H9 (cell line): Measurements from ENCODE around the gene UVRAG. TPM values are rescaled to one million over a fixed set of nuclear protein-coding genes. Genes with fewer than 3 reads are reported as not detected.

Source experiments
- DNase-seq: peaks from one replicate; pipeline ENCODE4 v3.0.0-alpha.2; 2017
- H2AFZ ChIP-seq: one replicate; pipeline ENCODE4 v1.6.1; 2013; ENCODE audit warnings: mild to moderate bottlenecking, low read length, control low read depth, moderate library complexity
- H2AK5ac ChIP-seq: 2 replicates; pipeline ENCODE4 v1.6.1; 2013; ENCODE audit warnings: low read length, control low read depth, mixed read lengths; ENCODE audit not compliant: insufficient read length
- H2BK120ac ChIP-seq: one replicate; pipeline ENCODE4 v1.6.1; 2013; ENCODE audit warnings: low read depth, mild to moderate bottlenecking, low read length, control low read depth, inconsistent platforms; ENCODE audit not compliant: poor library complexity, severe bottlenecking
- H2BK12ac ChIP-seq: 2 replicates; pipeline ENCODE4 v1.6.1; 2013; ENCODE audit warnings: low read length, control low read depth, mixed read lengths, low read depth; ENCODE audit not compliant: insufficient read length
- H2BK15ac ChIP-seq: 2 replicates; pipeline ENCODE4 v1.6.1; 2013; ENCODE audit warnings: low read depth, low read length, control low read depth
- H2BK20ac ChIP-seq: one replicate; pipeline ENCODE4 v1.6.1; 2013; ENCODE audit warnings: low read depth, mild to moderate bottlenecking, low read length, control low read depth, inconsistent platforms; ENCODE audit not compliant: poor library complexity, severe bottlenecking
- H2BK5ac ChIP-seq: 2 replicates; pipeline ENCODE4 v1.6.1; 2013; ENCODE audit warnings: low read length, control low read depth, mixed read lengths; ENCODE audit not compliant: insufficient read length
- H3K14ac ChIP-seq: 2 replicates; pipeline ENCODE4 v1.6.1; 2013; ENCODE audit warnings: low read length, control low read depth; ENCODE audit not compliant: insufficient read depth
- H3K18ac ChIP-seq: 2 replicates; pipeline ENCODE4 v1.6.1; 2013; ENCODE audit warnings: low read depth, mild to moderate bottlenecking, mixed read lengths, low read length, control low read depth; ENCODE audit not compliant: insufficient read length
- H3K23ac ChIP-seq: 2 replicates; pipeline ENCODE4 v1.6.1; 2013; ENCODE audit warnings: low read length, control low read depth, mixed read lengths, low read depth; ENCODE audit not compliant: insufficient read length
- H3K23me2 ChIP-seq: 2 replicates; pipeline ENCODE4 v1.6.1; 2013; ENCODE audit warnings: low read depth, mild to moderate bottlenecking, mixed read lengths, low read length, control low read depth; ENCODE audit not compliant: insufficient read length, poor library complexity, severe bottlenecking
- H3K27ac ChIP-seq: 2 replicates; pipeline ENCODE4 v1.5.1; 2013; ENCODE audit warnings: low read length, control low read depth, mixed read lengths, low read depth; ENCODE audit not compliant: insufficient read length
- H3K27me3 ChIP-seq: 2 replicates; pipeline ENCODE4 v1.6.1; 2013; ENCODE audit warnings: low read length, control low read depth, inconsistent platforms; ENCODE audit not compliant: insufficient read depth
- H3K4ac ChIP-seq: 2 replicates; pipeline ENCODE4 v1.6.1; 2013; ENCODE audit warnings: low read depth, mild to moderate bottlenecking, control low read depth, inconsistent platforms, low read length, moderate library complexity
- H3K4me1 ChIP-seq: 2 replicates; pipeline ENCODE4 v1.6.1; 2013; ENCODE audit warnings: low read length, control low read depth, inconsistent platforms; ENCODE audit not compliant: insufficient read depth
- H3K4me2 ChIP-seq: 2 replicates; pipeline ENCODE4 v1.6.1; 2013; ENCODE audit warnings: low read length, control low read depth, mixed read lengths; ENCODE audit not compliant: insufficient read length, insufficient read depth
- H3K56ac ChIP-seq: 2 replicates; pipeline ENCODE4 v1.6.1; 2013; ENCODE audit warnings: low read depth, mild to moderate bottlenecking, mixed read lengths, low read length, control low read depth; ENCODE audit not compliant: insufficient read length
- H3K79me1 ChIP-seq: 2 replicates; pipeline ENCODE4 v1.6.1; 2013; ENCODE audit warnings: low read depth, mild to moderate bottlenecking, moderate library complexity, low read length, control low read depth, inconsistent platforms; ENCODE audit not compliant: insufficient read depth, poor library complexity, severe bottlenecking
- H3K79me2 ChIP-seq: 2 replicates; pipeline ENCODE4 v1.6.1; 2013; ENCODE audit warnings: low read length, control low read depth, inconsistent platforms; ENCODE audit not compliant: insufficient read depth
- H3K9ac ChIP-seq: 2 replicates; pipeline ENCODE4 v1.6.1; 2013; ENCODE audit warnings: low read length, control low read depth, mixed read lengths; ENCODE audit not compliant: insufficient read length; ENCODE audit errors: extremely low read depth
- H3K9me3 ChIP-seq: one replicate; pipeline ENCODE4 v1.6.1; 2013; ENCODE audit warnings: low read depth, low read length, inconsistent platforms; ENCODE audit not compliant: control insufficient read depth
- H3T11ph ChIP-seq: one replicate; pipeline ENCODE4 v1.6.1; 2013; ENCODE audit warnings: mild to moderate bottlenecking, low read length, control low read depth, inconsistent platforms
- H4K20me1 ChIP-seq: one replicate; pipeline ENCODE4 v1.6.1; 2013; ENCODE audit not compliant: control insufficient read depth, insufficient read length, insufficient read depth
- H4K5ac ChIP-seq: 2 replicates; pipeline ENCODE4 v1.6.1; 2013; ENCODE audit warnings: low read depth, mild to moderate bottlenecking, mixed read lengths, low read length, control low read depth; ENCODE audit not compliant: insufficient read length
- H4K8ac ChIP-seq: replicated peaks from 2 replicates; pipeline ENCODE4 v1.6.1; 2013; ENCODE audit warnings: low read length, control low read depth, mixed read lengths, low read depth; ENCODE audit not compliant: insufficient read length
- H4K91ac ChIP-seq: 2 replicates; pipeline ENCODE4 v1.6.1; 2013; ENCODE audit warnings: low read depth, mild to moderate bottlenecking, moderate library complexity, mixed read lengths, low read length, control low read depth; ENCODE audit not compliant: insufficient read length
- H3K27ac Mint-ChIP-seq, 3 experiments: 2 replicates in 2 of 3; 3 replicates in 1 of 3; pipeline ENCODE4 v1.8.0; 2020 to 2021; ENCODE audit warnings: mixed read lengths in 3 of 3, mild to moderate bottlenecking in 1 of 3, moderate library complexity in 1 of 3
- H3K27me3 Mint-ChIP-seq: 2 replicates; pipeline ENCODE4 v1.8.0; 2021; ENCODE audit warnings: low read depth, mild to moderate bottlenecking, moderate library complexity, mixed read lengths
- H3K36me3 Mint-ChIP-seq, 3 experiments: 2 replicates in 2 of 3; 3 replicates in 1 of 3; pipeline ENCODE4 v1.8.0; 2020 to 2021; ENCODE audit warnings: low read depth in 3 of 3, mixed read lengths in 3 of 3; ENCODE audit not compliant: insufficient read depth in 1 of 3
- H3K4me1 Mint-ChIP-seq, 2 experiments: 2 replicates each; pipeline ENCODE4 v1.8.0; 2020; ENCODE audit warnings: mixed read lengths in 2 of 2
- H3K4me3 Mint-ChIP-seq, 2 experiments: 2 replicates in 1 of 2; 3 replicates in 1 of 2; pipeline ENCODE4 v1.8.0; 2020 to 2021; ENCODE audit warnings: mild to moderate bottlenecking in 2 of 2, mixed read lengths in 2 of 2, moderate library complexity in 1 of 2
- H3K9me3 Mint-ChIP-seq, 2 experiments: 2 replicates in 1 of 2; 3 replicates in 1 of 2; pipeline ENCODE4 v1.8.0; 2020; ENCODE audit warnings: mild to moderate bottlenecking in 2 of 2, mixed read lengths in 2 of 2, moderate library complexity in 1 of 2
- CTCF ChIP-seq: fragments of 200-600 bp; sonication (generic); conservative IDR thresholded peaks from 3 replicates; pipeline ENCODE4 v1.8.0; 2021; ENCODE audit warnings: antibody characterized with exemption, mild to moderate bottlenecking
- WGBS: extraction: QIAGEN DNeasy Blood & Tissue Kit; methylation state at CpG from one replicate; pipeline ENCODE4 v1.1.7; 2013; ENCODE audit warnings: missing lambda C conversion rate, low lambda C conversion rate, mixed read lengths; ENCODE audit not compliant: insufficient read length; ENCODE audit errors: extremely low coverage; 5-methylcytosine and 5-hydroxymethylcytosine counted together
- total RNA-seq: library from RNA; stranded (reverse); gene quantifications from 2 replicates; pipeline ENCODE4 v1.2.1, GENCODE V29; 2021

UVRAG gene
- total RNA-seq, 1 experiment from 2014 or later = 18.5 TPM

DNA sequence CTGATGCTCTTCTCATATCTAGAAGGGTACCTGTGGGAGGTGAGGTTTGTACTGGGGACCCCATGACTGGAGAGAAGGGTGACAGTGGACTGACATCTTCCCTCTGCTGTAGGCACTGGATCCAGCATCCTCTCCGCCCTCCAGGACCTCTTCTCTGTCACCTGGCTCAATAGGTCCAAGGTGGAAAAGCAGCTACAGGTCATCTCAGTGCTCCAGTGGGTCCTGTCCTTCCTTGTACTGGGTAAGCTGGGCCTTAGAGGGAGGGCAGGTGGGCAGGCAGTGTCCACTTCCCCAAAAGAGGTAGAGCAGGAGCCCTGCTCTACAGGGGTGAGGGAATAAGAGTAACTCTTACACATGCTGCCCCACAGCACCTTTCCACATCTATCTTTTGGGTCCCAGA lies 30.5 kb upstream of the UVRAG start:
- Histone ChIP-seq H4K20me1 (no peaks in the 10 kb centered on the region), H3K23ac (no peak overlapping the region), H3K27ac (no peak overlapping the region), H4K91ac (no peak overlapping the region), H3K4me1 (no peaks in the 10 kb centered on the region), H3K9ac (no peak overlapping the region), H2BK5ac (no peak overlapping the region), H2BK20ac (no peak overlapping the region), H3K56ac (no peak overlapping the region), H2AK5ac (no peak overlapping the region), H3K23me2 (no peaks in the 10 kb centered on the region), H3K9me3 (no peaks in the 10 kb centered on the region), H2BK12ac (no peak overlapping the region), H2AFZ (no peak overlapping the region), H3K4me2 (no peak overlapping the region), H3K4ac (no peak overlapping the region), H3K27me3 (no peaks in the 10 kb centered on the region), H2BK15ac (no peak overlapping the region), H3T11ph (no peak overlapping the region), H4K5ac (no peak overlapping the region), H3K79me2 (no peaks in the 10 kb centered on the region), H3K18ac (no peak overlapping the region), H4K8ac (no peak overlapping the region), H2BK120ac (no peak overlapping the region), H3K79me1 (no peaks in the 10 kb centered on the region), H3K14ac (no peak overlapping the region)
- Mint-ChIP-seq H3K36me3 (no peaks in the 10 kb centered on the region; a peak in 1 of 7 replicates), H3K9me3 (no peaks in the 10 kb centered on the region), H3K4me3 (no peak overlapping the region), H3K4me1 (peaks cover 0 to 4% of the 10 kb centered on the region in 2 experiments; a peak in 1 of 4 replicates), H3K27me3 (no peaks in the 10 kb centered on the region; the same call in 1 of the 2 replicates), H3K27ac (no peak overlapping the region)
- TF ChIP-seq CTCF = no peak
- WGBS = no CpG with 5 or more reads among the region's 1 CpG
- no peak for DNase-seq
